Measurements from ENCODE around the gene RBFOX1.

RBFOX1 gene

DNA sequence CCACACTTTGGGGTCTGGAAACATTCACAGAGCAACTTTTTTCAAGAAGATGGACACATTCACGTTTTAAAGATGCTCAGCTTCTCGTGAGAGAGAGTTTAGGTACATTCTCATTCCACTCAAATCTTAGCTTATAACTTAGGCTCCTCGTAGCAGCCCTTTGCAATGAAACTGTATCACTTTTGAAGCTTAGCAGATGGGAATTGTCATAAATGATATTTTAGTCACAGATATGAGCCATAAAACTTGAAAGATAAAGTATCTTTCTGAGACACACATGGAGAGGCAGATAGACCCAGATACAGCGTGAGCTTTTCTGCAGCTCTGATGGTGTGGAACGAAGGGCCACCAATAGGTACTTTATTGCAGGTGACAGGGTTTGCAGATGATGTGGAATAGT, 41.1 kb downstream of the RBFOX1 start:
- DNase-seq (ENCODE audit: low spot score) = no peak

DNA sequence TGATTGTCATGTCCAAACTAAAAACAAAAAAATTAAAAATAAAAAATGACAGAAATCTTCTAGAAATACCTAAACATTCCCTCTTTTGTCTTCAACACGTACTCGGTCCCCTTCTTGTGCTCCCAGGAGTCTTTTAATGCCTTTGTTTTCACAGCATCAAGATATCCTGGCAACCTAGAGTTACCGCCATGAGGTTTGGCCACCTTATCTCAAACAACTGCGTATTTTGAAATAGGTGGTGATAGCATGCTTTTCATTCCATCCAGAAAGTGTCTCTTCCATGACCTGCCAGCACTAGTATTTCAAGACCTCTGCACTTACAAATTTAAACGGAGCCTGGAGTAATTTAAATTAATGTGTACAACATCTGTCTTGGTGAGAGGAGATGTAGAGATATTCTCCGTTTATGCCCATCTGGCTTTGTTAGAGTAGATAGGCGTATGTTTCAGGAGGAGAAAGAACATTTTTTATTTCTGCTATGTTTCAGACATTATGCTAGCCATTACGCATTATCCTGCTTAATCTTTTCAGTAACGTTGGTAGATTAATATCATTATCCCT, 42.0 kb downstream of the RBFOX1 start:
- no peak for DNase-seq (ENCODE audit: low spot score)

DNA sequence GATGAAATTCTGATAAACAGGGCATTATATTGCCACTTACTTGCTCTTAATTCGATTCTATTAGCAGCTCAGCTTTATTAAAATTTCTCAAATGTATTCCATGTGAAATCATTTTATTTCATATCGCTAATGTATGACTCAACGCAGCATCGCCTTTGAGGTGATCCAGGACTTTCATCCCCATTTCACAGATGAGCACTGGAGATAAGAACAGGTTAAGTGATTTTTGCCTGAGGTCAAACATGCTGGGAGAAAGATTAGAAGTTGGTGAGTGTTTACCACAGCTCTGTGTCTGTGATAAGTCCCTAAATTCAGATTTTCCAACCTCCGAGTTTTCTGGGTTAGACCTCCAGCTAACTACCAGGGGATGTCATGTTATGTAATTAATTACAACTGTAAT, 43.6 kb downstream of the RBFOX1 start:
- no peak for DNase-seq (ENCODE audit: low spot score)

DNA sequence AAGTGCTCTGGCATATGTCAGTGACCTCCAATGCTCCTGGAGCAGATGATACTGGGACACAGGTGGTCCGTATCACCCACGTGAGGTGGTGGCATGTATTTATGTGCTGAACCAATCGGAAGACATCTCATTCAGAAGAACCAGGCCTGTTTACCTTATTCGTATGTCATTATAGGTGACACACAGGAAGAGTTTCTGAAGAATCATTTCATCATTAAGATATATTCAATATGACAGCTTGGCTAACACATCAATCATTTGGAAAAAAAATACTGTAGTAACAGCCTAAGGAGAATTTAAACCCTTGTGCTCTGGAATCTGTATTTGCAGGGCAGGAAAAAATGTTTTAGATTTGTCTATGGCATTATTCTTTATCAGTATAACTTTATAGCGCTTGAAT, 44.6 kb downstream of the RBFOX1 start:
- DNase-seq (ENCODE audit: low spot score) = no peak

DNA sequence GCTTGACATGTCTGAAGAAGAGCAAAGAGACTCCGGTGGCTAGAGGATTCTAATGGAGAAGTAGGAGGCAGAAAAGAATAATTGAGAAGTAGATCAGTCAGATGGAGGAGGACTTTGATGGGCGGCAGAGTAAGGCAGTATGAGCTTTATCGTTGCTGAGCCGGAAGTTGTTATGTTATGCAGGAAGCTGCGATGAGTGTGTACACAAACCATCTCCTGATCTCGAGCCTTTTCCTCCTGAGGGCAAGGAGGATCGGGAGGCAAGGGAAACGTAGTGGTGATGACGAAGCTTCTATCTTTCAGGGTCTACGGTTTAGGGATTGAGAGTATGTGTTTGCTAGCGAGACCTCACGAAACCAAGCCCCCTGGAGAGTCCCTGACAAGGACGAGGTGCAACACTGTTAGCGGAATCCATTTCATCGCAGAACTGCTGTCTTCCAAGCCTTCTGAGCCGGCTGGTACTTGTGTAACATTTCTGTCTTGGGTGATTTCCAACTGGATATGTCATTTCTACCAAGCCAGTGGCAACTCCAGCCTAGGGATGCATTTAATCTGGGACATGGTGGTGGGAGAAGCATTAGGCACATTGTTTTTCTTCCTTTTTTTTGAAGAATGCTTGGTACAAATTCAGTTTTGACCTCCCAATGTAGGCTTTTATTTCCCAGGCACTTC, 45.5 kb downstream of the RBFOX1 start:
- no peak for DNase-seq (ENCODE audit: low spot score)

GRCh38 chr16:7380441-7380840, 47.8 kb downstream of the RBFOX1 start:
- no peak for DNase-seq (ENCODE audit: low spot score)

- DNase-seq (ENCODE audit: low spot score) = no peak
Observed at GRCh38 chr16:7380911-7381310, 48.3 kb downstream of the RBFOX1 start.

- DNase-seq (ENCODE audit: low spot score) = no peak
Observed at GRCh38 chr16:7381671-7382070, 49.0 kb downstream of the RBFOX1 start.

GRCh38 chr16:7382521-7382920, 49.9 kb downstream of the RBFOX1 start:
- no peak for DNase-seq (ENCODE audit: low spot score)

- no peak for DNase-seq (ENCODE audit: low spot score)
Observed at GRCh38 chr16:7390974-7391373, 58.3 kb downstream of the RBFOX1 start.

DNA sequence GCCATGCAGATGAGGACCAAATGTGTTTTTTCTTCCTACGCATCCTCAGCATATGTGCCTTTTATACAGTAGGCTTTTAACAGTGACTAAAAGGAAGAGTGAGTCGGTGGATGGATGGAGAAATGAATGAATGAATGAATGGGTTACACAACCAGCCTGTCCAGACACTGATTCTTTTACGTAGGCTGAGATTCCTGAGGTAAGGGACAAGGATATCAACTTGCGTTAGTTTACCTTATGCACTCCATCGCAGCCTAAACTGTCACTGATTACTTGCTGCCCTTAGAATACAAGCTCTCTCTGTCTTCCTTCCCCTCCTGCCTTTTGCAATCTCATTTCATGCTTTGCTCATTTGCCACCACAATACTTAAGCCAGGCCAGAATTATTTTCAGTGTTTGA, 59.0 kb downstream of the RBFOX1 start:
- DNase-seq (ENCODE audit: low spot score) = no peak

- DNase-seq (ENCODE audit: low spot score) = no peak
Observed at GRCh38 chr16:7392206-7392605, 59.6 kb downstream of the RBFOX1 start.

DNA sequence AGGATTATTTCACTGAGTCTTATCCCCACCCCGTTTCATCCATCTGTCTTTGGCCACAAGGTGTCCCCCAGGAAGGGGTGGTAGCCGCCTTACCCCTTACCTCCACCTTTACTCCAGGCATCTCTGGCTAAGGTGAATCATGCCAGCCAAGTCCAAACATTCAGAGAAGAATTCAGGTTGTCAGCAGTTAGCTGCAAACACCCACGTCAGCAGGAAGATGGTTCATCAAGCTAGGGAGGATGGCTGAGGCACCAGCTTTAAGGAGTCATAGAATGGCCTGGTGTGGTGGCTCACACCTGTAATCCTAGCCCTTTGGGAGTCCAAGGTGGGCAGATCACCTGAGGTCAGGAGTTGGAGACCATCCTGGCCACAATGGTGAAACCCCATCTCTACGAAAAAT, 61.0 kb downstream of the RBFOX1 start:
- no peak for DNase-seq (ENCODE audit: low spot score)

DNA sequence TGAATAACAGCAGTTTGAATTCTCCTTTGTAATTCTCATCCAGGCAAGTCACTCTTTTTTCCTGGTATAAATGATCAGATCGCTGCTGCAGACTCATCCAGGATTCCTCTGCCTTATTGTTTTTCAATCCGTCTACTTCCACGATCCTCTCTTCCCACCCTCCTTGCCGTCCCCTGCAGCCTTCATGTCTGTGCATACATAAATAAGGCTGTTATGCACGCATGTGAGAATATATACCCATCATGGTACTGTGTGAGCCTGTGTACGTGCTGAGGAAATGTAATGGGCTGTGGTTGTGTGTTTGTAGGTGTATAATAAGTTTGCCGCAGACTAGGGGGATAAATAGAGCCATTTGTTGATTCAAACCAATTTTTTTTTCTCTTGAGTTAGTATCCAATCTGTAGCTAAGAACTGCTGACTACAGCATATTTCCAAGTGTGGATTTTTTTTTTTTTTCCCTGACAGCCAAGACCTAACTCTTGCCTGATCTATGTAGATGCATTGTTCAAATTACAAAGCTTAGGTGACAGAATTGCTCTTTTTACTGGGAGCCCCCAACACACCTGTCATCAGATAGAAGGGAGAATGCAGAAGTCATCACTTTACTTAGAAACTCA, 62.2 kb downstream of the RBFOX1 start:
- DNase-seq (ENCODE audit: low spot score) = no peak

- DNase-seq (ENCODE audit: low spot score) = no peak
Observed at GRCh38 chr16:7397901-7398300, 65.3 kb downstream of the RBFOX1 start.

DNA sequence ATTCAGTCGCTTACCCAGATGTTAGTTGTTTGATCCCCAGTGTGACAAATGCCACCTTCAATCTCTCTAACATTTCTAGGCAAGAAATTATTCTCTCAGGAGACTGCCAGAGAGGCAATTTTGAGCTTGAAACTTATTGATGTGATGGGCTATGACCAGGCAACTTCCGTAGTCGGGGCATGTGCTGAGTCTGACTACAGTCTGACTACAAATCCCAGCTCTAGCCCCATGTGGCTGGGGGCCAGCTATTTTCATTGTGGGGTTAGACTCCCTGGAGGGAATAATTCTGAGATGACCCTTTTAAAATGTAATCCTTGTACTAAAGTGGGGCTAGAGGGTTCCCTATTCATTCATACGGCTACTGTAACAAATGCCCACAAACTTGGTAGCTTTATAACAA, 65.9 kb downstream of the RBFOX1 start:
- DNase-seq (ENCODE audit: low spot score) = no peak

GRCh38 chr16:7399296-7399695, 66.7 kb downstream of the RBFOX1 start:
- no peak for DNase-seq (ENCODE audit: low spot score)

- no peak for DNase-seq (ENCODE audit: low spot score)
Observed at GRCh38 chr16:7400117-7400890, 67.7 kb downstream of the RBFOX1 start.

GRCh38 chr16:7404217-7404616, 71.6 kb downstream of the RBFOX1 start:
- DNase-seq (ENCODE audit: low spot score) = no peak

DNA sequence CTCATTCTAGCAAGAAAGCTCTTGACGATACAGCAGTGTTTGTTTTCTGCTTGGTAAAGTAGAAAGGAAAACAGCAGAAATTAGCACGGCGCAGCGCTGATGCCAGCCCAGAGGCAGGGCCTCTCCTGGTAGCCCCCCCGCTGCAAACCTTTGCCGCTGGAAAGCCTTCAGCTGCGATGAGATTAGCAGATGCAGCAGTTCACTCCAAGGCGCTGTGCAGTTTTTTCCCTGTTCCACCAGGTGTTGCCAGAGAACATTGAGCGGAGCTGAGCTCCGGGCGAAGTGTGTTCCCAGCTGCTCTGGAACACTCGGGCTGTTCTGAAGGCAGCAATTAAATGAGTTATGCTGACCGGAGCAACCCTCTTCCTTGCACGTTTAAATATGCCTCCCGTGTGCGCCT, 72.5 kb downstream of the RBFOX1 start:
- no peak for DNase-seq (ENCODE audit: low spot score)

DNA sequence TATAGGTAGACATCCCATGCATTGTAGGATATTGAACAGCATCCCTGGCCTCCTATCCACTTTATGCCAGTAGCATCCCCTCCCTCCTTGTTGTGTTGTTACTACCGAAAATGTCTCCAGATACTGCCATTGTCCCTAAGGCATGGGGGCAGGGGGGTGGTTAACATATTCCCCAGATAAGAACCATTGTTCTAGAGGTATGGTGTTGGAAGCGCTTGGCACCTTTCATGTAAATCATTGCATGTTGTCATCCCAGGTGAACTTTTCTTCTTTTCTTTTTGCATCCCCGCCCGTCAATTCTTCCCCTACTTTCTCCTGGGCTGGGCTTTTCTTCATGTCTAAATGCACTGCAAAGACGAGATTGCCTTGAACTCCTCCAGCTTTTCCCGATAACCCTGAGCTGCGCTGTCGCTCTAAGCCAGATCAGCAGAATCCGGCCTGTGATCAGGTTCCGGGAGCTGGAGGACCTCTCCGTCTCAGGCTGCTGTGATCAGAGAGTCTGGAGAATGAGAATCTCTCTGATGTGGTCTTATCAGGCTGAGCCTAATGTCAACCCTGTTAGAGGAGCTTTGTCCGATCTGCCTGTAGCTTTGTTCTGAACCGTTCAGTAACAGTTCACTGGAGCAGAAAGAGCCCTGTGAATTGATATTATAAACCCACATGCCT, 76.2 kb downstream of the RBFOX1 start:
- no peak for DNase-seq (ENCODE audit: low spot score)

GRCh38 chr16:7419441-7419840, 86.8 kb downstream of the RBFOX1 start:
- DNase-seq (ENCODE audit: low spot score) = no peak

- no peak for DNase-seq (ENCODE audit: low spot score)
Observed at GRCh38 chr16:7420079-7420478, 87.4 kb downstream of the RBFOX1 start.

All from iPS-NIHi11 (cell line).